ENCODE results near the gene RNF144A.

GRCh38 chr2:6883448-6884122 is 33.6 kb upstream of the RNF144A start:
- TF ChIP-seq GATA2 (IDR thresholded peaks at IDR 0.05; ENCODE audit: low read depth, low read length) (no peak), GATA3 (IDR thresholded peaks at IDR 0.05; ENCODE audit: low read depth, low read length) (no peak)
